ENCODE data around the gene AANAT.

The AANAT gene

GRCh38 chr17:76485569-76485968 lies 18.2 kb downstream of the AANAT start:
- DNase-seq (ENCODE audit: low read depth in 2 of 3, low spot score in 1 of 3): no peak

- DNase-seq (ENCODE audit: low read depth in 2 of 3, low spot score in 1 of 3): no peak
These were observed 20.2 kb downstream of the AANAT start for GRCh38 chr17:76487451-76488192.

GRCh38 chr17:76490112-76490710 lies 22.8 kb downstream of the AANAT start:
- no peak for DNase-seq (ENCODE audit: low read depth in 2 of 3, low spot score in 1 of 3)

DNA sequence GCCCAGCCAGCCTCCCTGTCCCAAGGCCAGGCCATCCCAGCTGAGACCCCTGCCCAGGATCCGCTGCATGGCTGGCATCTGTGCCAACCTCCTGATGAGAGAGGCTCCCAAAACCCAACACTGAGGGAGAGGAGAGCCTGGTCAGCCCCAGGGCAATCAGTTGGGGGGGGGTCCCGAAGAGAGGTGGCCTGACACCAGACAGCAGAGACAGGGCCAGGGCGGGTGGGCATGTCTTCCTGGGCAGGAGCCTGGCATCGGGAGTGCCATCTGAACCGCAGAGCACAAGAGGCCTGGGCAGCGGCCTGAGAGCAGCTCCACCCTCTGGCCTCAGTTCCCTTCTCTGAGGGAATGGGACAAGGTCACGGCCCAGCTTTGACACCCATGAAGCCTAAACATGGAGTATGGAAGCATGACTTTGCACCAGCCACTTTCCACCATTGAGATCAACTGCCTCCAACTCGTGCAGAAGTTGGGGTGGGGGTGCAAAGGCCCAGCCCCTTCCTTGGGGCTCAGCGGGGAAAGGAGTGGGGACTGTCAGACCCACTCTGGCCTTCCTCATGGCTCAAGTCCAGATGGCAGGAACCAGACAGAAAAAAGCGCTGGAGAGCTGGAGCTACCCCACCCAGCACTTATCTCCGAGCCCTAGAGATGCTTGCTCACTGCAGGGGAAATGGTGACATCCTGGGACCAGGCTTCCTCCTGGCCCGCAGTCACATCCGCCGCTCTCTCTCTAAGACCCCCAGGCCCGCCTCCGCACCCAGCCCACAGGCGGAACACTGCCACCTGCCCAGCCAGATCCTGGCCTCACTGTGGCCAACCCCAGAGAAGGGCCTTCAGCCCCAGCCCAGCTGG lies 24.1 kb downstream of the AANAT start:
- no peak for DNase-seq (ENCODE audit: low read depth in 2 of 3, low spot score in 1 of 3)

DNA sequence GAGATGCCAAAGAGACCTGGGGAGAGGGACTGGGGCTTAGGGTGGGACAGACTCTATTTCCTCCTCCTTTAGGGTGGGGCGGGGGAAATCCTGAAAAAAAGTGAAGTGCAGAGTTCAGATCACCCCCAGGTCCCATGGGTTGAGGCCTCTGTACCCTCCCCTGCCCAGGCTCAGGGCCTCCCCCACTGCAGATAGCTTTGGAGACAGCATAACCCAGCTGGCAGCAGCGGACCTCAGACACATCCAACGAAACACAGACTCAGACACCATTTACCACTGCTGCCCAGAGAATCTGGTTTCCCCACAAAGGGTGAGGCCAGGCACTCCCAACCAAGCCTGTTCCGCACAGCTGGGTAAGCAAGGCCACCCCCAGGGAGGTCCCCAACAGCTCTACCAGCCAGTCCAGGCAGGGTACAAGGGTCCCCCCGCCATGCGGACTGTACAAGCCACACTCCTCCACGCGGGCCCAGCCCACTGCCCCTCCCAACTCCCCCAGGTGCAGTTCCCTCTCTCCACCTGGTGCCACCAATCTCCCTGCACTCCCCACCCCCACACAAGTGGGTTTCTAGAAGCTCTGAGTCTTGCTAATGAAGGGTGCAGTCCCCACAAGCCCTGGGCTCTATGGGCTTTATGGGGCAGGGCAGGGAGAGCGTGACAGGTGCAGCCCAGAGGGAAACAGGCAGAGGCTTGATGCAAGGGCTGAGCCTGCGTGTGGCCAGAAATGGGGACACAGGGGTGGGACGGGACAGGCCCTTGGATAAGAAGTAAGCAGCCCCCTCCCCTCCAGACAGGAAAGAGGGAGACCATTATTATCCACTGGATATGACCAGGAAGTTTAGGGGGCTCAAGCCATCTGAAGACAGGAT lies 25.0 kb downstream of the AANAT start:
- no peak for DNase-seq (ENCODE audit: low read depth in 2 of 3, low spot score in 1 of 3)

- DNase-seq (ENCODE audit: low read depth in 2 of 3, low spot score in 1 of 3): peak; percentile 34 to 54 (median 40)
These were observed 25.6 kb downstream of the AANAT start for GRCh38 chr17:76492989-76493501.

DNA sequence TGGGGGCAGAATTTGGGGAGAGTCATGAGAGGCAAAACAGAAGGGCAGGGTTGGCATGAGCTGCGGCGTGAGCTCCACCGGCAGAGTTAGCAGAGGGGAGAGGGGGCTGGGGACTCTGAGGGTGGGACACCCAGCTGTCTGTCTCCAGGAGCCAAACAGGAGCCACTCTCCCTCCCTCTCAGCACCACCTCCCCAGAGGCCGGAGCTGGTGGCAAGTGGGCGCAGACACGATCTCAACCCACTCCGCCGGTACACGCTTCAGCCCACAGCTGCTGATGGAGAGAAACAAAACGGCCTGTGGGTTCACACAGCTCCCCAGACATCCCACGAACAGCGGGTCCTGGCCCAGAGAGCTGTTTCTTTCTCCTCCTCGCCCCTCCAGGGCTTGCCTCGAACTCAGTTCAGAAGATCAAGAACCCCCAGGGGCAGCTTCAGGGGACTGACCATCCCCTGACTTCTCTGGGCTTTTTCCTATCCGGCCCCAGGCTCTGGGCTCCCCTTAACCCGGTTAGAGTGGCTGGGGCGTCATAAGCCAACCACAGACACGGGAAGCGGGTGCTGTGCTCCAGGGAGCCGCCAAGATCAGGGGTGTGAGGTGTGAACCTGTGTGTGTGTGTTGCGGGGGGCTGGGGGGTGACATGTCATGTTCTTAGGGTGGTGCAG lies 26.2 kb downstream of the AANAT start:
- no peak for DNase-seq (ENCODE audit: low read depth in 2 of 3, low spot score in 1 of 3)

DNA sequence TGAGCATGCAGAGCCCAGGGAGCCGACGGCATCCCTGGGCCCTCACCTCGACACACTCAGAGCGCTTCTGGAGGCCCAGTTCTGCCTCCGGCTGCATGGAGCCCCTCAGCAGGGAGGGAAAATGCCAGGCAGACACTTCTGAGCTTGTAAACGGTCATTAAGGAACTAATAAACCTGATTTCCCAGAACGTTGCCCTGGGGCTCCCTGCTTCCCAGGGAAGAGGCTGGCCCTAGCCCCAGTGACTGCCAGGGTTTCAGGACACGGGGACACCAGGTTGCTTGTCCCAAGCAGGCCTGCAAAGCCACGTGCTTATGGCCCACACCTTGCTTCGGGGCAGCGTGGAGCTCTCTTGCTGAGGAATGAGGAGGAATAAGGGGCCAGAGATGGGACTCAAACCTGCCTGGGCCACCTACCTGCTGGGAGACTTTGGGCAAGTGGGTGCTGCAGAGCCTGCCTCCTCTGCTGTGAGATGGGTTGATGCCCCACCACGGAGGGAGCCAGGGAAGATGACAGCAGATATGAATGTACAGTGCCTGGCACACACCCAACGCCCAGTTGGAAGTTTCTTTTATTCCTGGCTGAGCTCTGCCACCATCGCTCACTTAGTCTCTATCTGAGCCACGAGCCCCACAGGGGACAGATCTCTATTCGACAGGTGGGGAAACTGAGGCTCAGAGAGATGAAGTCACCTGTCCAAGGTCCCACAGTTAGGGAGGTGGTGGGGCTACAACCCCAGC lies 28.4 kb downstream of the AANAT start:
- DNase-seq (ENCODE audit: low read depth in 2 of 3, low spot score in 1 of 3): no peak

GRCh38 chr17:76496464-76496863 lies 29.1 kb downstream of the AANAT start:
- no peak for DNase-seq (ENCODE audit: low read depth in 2 of 3, low spot score in 1 of 3)

GRCh38 chr17:76497699-76497978 lies 30.2 kb downstream of the AANAT start:
- no peak for DNase-seq (ENCODE audit: low read depth in 2 of 3, low spot score in 1 of 3)

DNA sequence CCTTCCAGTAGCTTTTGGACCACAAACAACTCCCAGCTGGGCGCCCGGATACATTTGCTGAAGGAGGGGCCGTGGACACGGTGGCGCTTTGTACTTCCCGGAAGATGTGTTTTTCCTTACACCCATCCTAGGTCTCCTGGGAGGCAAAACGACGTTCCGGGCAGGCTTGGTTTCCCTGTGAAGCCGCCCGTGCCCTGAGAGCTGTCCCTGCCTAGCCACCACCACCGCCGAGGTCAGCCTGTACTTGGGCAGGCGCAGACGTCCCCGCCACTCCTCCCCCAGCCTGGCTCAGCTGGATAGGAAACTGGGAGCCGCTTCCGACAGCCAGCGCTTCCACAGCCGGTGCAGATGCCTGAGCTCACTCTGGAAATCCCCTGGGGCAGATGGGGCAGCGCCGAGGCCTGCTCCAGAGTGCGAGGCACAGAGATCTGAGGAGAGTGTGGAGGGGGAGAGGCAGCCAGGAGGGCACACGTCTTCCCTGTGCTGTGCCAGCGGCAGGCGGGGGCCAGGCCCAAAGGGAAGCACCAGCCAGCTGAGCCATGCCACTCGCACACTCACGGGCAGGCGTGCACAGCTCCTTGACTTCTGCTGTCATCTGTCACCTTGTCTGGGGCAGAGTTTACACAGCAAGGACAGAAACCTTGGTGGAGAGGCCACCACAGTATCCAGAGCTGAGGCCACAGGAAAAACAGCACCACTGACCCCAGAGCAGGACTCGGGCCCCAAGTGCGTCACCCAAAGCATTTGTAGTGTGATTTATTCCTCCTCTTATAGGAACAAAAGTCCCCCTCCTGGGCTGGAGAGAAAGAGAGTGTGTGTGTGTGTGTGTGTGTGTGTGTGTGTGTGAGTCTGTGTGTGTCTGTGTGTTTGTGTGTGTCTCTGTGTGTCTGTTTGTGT lies 30.8 kb downstream of the AANAT start:
- no peak for DNase-seq (ENCODE audit: low read depth in 2 of 3, low spot score in 1 of 3)

- no peak for DNase-seq (ENCODE audit: low read depth in 2 of 3, low spot score in 1 of 3)
These were observed 31.5 kb downstream of the AANAT start for GRCh38 chr17:76498876-76499251.

- DNase-seq (ENCODE audit: low read depth in 2 of 3, low spot score in 1 of 3): no peak
These were observed 31.9 kb downstream of the AANAT start for GRCh38 chr17:76499267-76499667.

DNA sequence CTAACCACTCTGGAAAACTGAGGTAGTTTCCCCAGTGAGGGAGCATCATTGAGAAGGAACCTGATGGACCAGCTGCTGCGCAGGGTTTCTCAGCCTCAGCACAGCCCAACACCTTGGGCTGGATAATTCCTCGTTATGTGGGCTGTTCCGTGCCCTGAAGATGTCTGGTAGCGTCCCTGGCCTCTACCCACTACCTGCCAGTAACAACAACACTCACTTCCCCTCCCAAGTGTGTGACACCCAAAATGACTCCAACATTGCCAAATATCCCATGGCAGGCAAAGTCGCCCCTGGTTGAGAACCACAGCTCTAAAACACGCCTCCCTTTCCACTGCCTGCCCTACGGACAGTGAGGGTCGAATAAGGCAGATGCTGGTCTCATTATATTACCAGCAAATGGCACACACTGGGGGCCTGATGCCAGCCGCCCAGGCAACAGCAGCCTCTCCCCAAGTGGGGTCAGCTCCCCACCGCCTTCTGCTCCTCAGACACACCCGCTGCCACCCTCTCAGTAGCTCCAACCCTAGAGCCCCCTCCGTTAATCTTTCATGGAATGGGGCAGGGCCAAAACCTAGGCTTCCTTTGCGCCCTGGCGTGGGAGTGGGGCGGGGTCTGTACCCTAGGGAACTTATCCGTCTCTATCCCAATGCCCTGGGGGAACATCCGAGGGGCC lies 32.8 kb downstream of the AANAT start:
- no peak for DNase-seq (ENCODE audit: low read depth in 2 of 3, low spot score in 1 of 3)

- no peak for DNase-seq (ENCODE audit: low read depth in 2 of 3, low spot score in 1 of 3)
These were observed 33.3 kb downstream of the AANAT start for GRCh38 chr17:76500747-76501017.

- peak; percentile 91 to 99 (median 94) for DNase-seq (ENCODE audit: low read depth in 2 of 3, low spot score in 1 of 3)
These were observed 33.8 kb downstream of the AANAT start, which contains the start of gene RHBDF2 for GRCh38 chr17:76501018-76501826. Gene RHBDF2, minus strand, starts transcription at chr17:76501423. Its CDS starts 19,899 bp downstream, at chr17:76481524.

- DNase-seq (ENCODE audit: low read depth in 2 of 3, low spot score in 1 of 3): no peak
These were observed 34.5 kb downstream of the AANAT start for GRCh38 chr17:76501827-76502307.
